Measurements from ENCODE around the gene SORT1. TPM values are rescaled to one million over a fixed set of nuclear protein-coding genes. Genes with fewer than 3 reads are reported as not detected.

The SORT1 gene
- total RNA-seq, 1 experiment from 2014 or later: 3.7 TPM

- no peak for DNase-seq (ENCODE audit: low spot score)
Measured at GRCh38 chr1:109262231-109263055, 135.3 kb downstream of the SORT1 start.

DNA sequence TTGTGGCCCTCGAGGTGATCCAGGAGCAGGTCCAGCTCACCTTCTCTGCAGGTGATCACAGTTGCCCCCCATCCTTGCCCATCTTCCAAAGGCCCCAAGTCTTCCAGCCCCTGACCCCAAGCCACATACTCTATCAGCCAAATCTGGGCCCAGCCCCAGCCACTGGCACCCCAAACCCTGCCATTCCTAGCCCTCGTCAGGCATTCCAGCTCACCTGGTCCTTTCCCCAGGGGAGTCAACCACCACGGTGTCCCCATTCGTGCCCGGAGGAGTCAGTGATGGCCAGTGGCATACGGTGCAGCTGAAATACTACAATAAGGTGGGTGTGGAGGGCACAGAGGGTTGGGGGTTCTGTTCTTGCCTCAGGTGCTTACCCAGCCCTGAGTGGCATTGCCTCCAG, 136.1 kb downstream of the SORT1 start:
- DNase-seq (ENCODE audit: low spot score): no peak

GRCh38 chr1:109261006-109261405, 136.7 kb downstream of the SORT1 start:
- DNase-seq (ENCODE audit: low spot score): no peak

DNA sequence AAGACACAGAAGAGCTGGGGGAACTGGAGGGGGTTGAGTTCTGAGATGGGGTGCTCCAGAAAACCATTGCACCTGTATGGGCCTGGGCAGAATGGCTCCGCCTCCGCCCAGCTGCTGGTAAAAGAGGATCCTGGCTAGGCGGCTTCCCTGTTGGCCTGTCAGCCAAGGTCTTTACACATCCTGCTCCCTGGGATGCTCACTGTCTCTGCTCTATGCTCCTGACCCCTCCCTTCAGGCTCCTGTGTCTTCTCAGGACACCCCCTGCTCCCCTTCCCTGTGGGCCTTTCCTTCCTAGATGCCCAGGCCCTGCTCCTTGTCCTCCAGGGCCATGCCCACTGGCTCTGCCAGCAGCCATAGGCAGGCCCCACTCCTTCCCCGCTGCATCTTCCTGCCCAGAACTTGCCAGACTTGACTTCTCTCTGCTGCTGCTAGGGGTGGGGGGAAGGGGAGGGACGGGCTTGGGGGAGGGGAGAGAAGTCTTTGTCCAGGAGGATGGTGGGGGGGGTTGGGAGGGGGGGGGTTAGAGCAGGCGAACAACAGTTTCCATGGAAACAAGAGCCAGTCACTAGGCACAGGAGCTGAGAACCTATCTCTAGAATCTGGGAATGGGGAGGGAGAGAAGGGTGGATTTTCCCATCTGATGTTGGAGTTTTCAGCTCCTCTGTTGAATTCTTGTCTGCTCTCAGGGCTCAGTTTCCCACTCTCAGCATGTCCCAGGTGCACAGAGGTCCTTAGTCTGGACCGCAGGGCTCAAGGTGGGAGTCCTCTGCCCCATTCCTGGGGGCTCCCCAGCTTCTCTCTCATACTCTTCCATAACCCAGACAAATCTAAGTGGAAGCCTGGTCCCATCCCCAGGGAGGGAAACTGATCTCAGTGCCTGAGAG, 137.8 kb downstream of the SORT1 start:
- DNase-seq (ENCODE audit: low spot score): no peak

Other genes with a start within 250 kb of the SORT1 start
- gene SARS1, start 184.0 kb downstream of the SORT1 start, total RNA-seq (2014; rRNA removed; shearing (Covaris generic)): 227 and 230 TPM in 2 replicates
- 1.7 and 1.9 TPM in 2 replicates for gene CELSR2, start 148.4 kb downstream of the SORT1 start, total RNA-seq (2014; rRNA removed; shearing (Covaris generic))
- gene PSRC1, start 114.8 kb downstream of the SORT1 start, total RNA-seq (2014; rRNA removed; shearing (Covaris generic)): 24.5 and 39.4 TPM in 2 replicates
- gene MYBPHL, start 90.9 kb downstream of the SORT1 start, total RNA-seq (2014; rRNA removed; shearing (Covaris generic)): not detected in 2 replicates
- gene PSMA5, start 28.5 kb upstream of the SORT1 start, total RNA-seq (2014; rRNA removed; shearing (Covaris generic)): 154 and 184 TPM in 2 replicates
- gene SYPL2, start 68.6 kb upstream of the SORT1 start, total RNA-seq (2014; rRNA removed; shearing (Covaris generic)): 0.27 and 0.54 TPM in 2 replicates
- gene ATXN7L2, start 86.0 kb upstream of the SORT1 start, total RNA-seq (2014; rRNA removed; shearing (Covaris generic)): 1.0 and 1.9 TPM in 2 replicates
- gene CYB561D1, start 96.2 kb upstream of the SORT1 start, total RNA-seq (2014; rRNA removed; shearing (Covaris generic)): 2.6 and 7.9 TPM in 2 replicates
- gene AMIGO1, start 111.8 kb upstream of the SORT1 start, total RNA-seq (2014; rRNA removed; shearing (Covaris generic)): 0.72 and 1.5 TPM in 2 replicates
- gene GPR61, start 142.0 kb upstream of the SORT1 start, total RNA-seq (2014; rRNA removed; shearing (Covaris generic)): not detected in 2 replicates
- 9.0 and 9.8 TPM in 2 replicates for gene GNAI3, start 150.7 kb upstream of the SORT1 start, total RNA-seq (2014; rRNA removed; shearing (Covaris generic))
- 0.46 TPM in 1 of 2 replicates, not detected in the other for gene GNAT2, start 221.7 kb upstream of the SORT1 start, total RNA-seq (2014; rRNA removed; shearing (Covaris generic))
- 37.0 and 41.6 TPM in 2 replicates for gene AMPD2, start 221.9 kb upstream of the SORT1 start, total RNA-seq (2014; rRNA removed; shearing (Covaris generic))